ENCODE data around the gene SNTN.
"Not testable (repeated sequence)": the region's sequence is repeated elsewhere in the genome, so short reads cannot be mapped to it uniquely, and the experiment has no call there.

SNTN gene

GRCh38 chr3:63652066-63652725, at the start of gene SNTN:
Gene SNTN, plus strand, starts transcription at chr3:63652675. Its CDS starts 13 bp downstream, at chr3:63652688.
- no peak for DNase-seq

GRCh38 chr3:63607716-63608115, 44.8 kb upstream of the SNTN start:
- DNase-seq, result no peak

- no peak for DNase-seq
These were observed 43.1 kb upstream of the SNTN start for GRCh38 chr3:63609408-63609807.

- no peak for DNase-seq
These were observed 42.6 kb upstream of the SNTN start for GRCh38 chr3:63609834-63610233.

- DNase-seq, result no peak
These were observed 41.1 kb upstream of the SNTN start for GRCh38 chr3:63611382-63611781.

- DNase-seq, result no peak
These were observed 38.9 kb upstream of the SNTN start for GRCh38 chr3:63613561-63613960.

GRCh38 chr3:63617391-63617790, 35.1 kb upstream of the SNTN start:
- DNase-seq, result no peak

- no peak for DNase-seq
These were observed 27.4 kb upstream of the SNTN start for GRCh38 chr3:63624941-63625560.

GRCh38 chr3:63631670-63632069, 20.8 kb upstream of the SNTN start:
- no peak for DNase-seq

- DNase-seq, result no peak
These were observed 17.3 kb upstream of the SNTN start for GRCh38 chr3:63635186-63635585.

- DNase-seq, result no peak
These were observed 12.7 kb upstream of the SNTN start for GRCh38 chr3:63639806-63640205.

- no peak for DNase-seq
These were observed 10.0 kb upstream of the SNTN start for GRCh38 chr3:63642488-63642887.

GRCh38 chr3:63644212-63644797, 8.2 kb upstream of the SNTN start:
- DNase-seq, result no peak

GRCh38 chr3:63644928-63645781, 7.3 kb upstream of the SNTN start:
- not testable (repeated sequence) for DNase-seq

GRCh38 chr3:63654211-63654610, 1.7 kb downstream of the SNTN start:
- no peak for DNase-seq

- no peak for DNase-seq
These were observed 2.5 kb downstream of the SNTN start for GRCh38 chr3:63654931-63655330.

- DNase-seq, result no peak
These were observed 3.0 kb downstream of the SNTN start for GRCh38 chr3:63655519-63655918.

GRCh38 chr3:63656786-63657185, 4.3 kb downstream of the SNTN start:
- no peak for DNase-seq

GRCh38 chr3:63661242-63661641, 8.8 kb downstream of the SNTN start:
- no peak for DNase-seq

- DNase-seq, result no peak
These were observed 9.5 kb downstream of the SNTN start for GRCh38 chr3:63662011-63662410.

GRCh38 chr3:63662500-63662899, 10.0 kb downstream of the SNTN start:
- no peak for DNase-seq

GRCh38 chr3:63670544-63670943, 18.1 kb downstream of the SNTN start:
- no peak for DNase-seq

GRCh38 chr3:63673111-63673510, 20.6 kb downstream of the SNTN start:
- no peak for DNase-seq

GRCh38 chr3:63674586-63674985, 22.1 kb downstream of the SNTN start:
- DNase-seq, result no peak
